Activated naive CD4-positive, alpha-beta T cell treated with anti-CD3 and anti-CD28 coated beads for 36 hours (primary cell): ENCODE results near the gene BZW1. TPM values are rescaled to one million over a fixed set of nuclear protein-coding genes. Genes with fewer than 3 reads are reported as not detected.
"Not testable (repeated sequence)": the region's sequence is repeated elsewhere in the genome, so short reads cannot be mapped to it uniquely, and the experiment has no call there.

ENCODE experiments used
- CTCF ChIA-PET: fragments of 350-600 bp; sonication (Branson Sonifier 250); formaldehyde crosslinking; loops from one replicate; lab custom pipeline; 2021; ENCODE audit warnings: antibody characterized with exemption; lab: Charles Lee
- DNase-seq: peaks from one replicate; pipeline ENCODE4 v3.0.0-alpha.2; 2020
- H3K27ac Mint-ChIP-seq: one replicate; pipeline ENCODE4 v1.8.0; 2021; ENCODE audit warnings: mild to moderate bottlenecking, mixed read lengths
- H3K27me3 Mint-ChIP-seq: one replicate; pipeline ENCODE4 v1.8.0; 2021; ENCODE audit warnings: low read depth, mixed read lengths
- H3K36me3 Mint-ChIP-seq: one replicate; pipeline ENCODE4 v1.8.0; 2021; ENCODE audit warnings: low read depth, mixed read lengths
- H3K4me1 Mint-ChIP-seq: one replicate; pipeline ENCODE4 v1.8.0; 2021; ENCODE audit warnings: low read depth, mixed read lengths
- H3K4me3 Mint-ChIP-seq: one replicate; pipeline ENCODE4 v1.8.0; 2021; ENCODE audit warnings: mild to moderate bottlenecking, moderate library complexity, mixed read lengths
- H3K9me3 Mint-ChIP-seq: one replicate; pipeline ENCODE4 v1.8.0; 2021; ENCODE audit warnings: mixed read lengths
- intact Hi-C: fragments of 100-400 bp; cut with micrococcal nuclease; formaldehyde crosslinking; loops from one replicate; pipeline ENCODE4 v1.15.1; 2023
- total RNA-seq, 2 experiments: library from RNA; stranded (reverse); gene quantifications; one replicate each; pipeline ENCODE4 v1.2.3, GENCODE V29; 2021

Gene BZW1
- total RNA-seq, 2 experiments from 2014 or later = 423 to 442 TPM

DNA sequence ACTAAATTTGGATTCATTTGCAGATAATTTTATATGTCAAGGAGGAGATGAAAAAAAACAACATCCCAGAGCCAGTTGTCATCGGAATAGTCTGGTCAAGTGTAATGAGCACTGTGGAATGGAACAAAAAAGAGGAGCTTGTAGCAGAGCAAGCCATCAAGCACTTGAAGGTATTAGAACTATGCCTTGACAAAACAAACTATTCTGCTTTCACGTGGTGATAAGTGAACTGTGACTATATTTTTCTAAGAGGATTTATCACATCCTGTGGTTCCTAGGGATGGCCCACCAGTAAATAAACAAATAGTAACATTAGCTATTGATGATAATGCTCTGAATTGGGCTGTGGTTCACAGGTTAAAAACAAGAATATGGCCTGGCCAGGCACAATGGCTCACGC, 7.0 kb downstream of the BZW1 start:
- intact Hi-C loops, DNase-seq, H3K4me3 Mint-ChIP-seq, H3K9me3 Mint-ChIP-seq, H3K27me3 Mint-ChIP-seq: not testable (repeated sequence)
- Mint-ChIP-seq H3K36me3 (peaks cover 76% of the 10 kb centered on the region), H3K4me1 (peaks cover 57% of the 10 kb centered on the region), H3K27ac (peak overlapping the region; percentile 22)
- CTCF ChIA-PET = interaction anchor here (0.7 kb wide), 1 partner anchor 25 kb away, joined by 3 read pairs; no protein-coding TSS in a partner anchor

- no peak for DNase-seq
- Mint-ChIP-seq H3K4me3 (no peak overlapping the region), H3K27me3 (no peaks in the 10 kb centered on the region), H3K4me1 (peaks cover 38% of the 10 kb centered on the region), H3K36me3 (peaks cover 60% of the 10 kb centered on the region), H3K9me3 (no peaks in the 10 kb centered on the region), H3K27ac (peak overlapping the region; percentile 60)
- CTCF ChIA-PET = interaction anchor here (0.6 to 1.2 kb wide), 2 partner anchors 108 to 244 kb away, joined by 3 read pairs; no protein-coding TSS in a partner anchor
- intact Hi-C loops = no loop called here
Measured at GRCh38 chr2:200820573-200821234, 9.0 kb downstream of the BZW1 start.

GRCh38 chr2:200821686-200822245, 10.1 kb downstream of the BZW1 start:
- Mint-ChIP-seq H3K27ac (peak overlapping the region; percentile 69), H3K36me3 (peaks cover 50% of the 10 kb centered on the region), H3K9me3 (no peaks in the 10 kb centered on the region), H3K27me3 (no peaks in the 10 kb centered on the region), H3K4me1 (peaks cover 27% of the 10 kb centered on the region), H3K4me3 (no peak overlapping the region)
- CTCF ChIA-PET = interaction anchor here (0.7 kb wide), 1 partner anchor 38 kb away, joined by 3 read pairs; no protein-coding TSS in a partner anchor
- DNase-seq = no peak
- intact Hi-C loops = no loop called here

- Mint-ChIP-seq H3K27ac (no peak overlapping the region), H3K9me3 (no peaks in the 10 kb centered on the region), H3K27me3 (no peaks in the 10 kb centered on the region), H3K36me3 (peaks cover 4% of the 10 kb centered on the region), H3K4me3 (no peak overlapping the region), H3K4me1 (no peaks in the 10 kb centered on the region)
- CTCF ChIA-PET = no interaction called here
- DNase-seq = no peak
- intact Hi-C loops = no loop called here
Measured at GRCh38 chr2:200828104-200828503, 16.4 kb downstream of the BZW1 start.

- DNase-seq = no peak
- no peak overlapping the region for H3K27ac Mint-ChIP-seq
- intact Hi-C loops = no loop called here
- H3K4me3 Mint-ChIP-seq = no peak overlapping the region
- CTCF ChIA-PET = interaction anchor here (0.5 kb wide), 1 partner anchor 162 kb away, joined by 4 read pairs; no protein-coding TSS in a partner anchor
- no peaks in the 10 kb centered on the region for H3K27me3 Mint-ChIP-seq
- H3K9me3 Mint-ChIP-seq = no peaks in the 10 kb centered on the region
- no peaks in the 10 kb centered on the region for H3K4me1 Mint-ChIP-seq
- peaks cover 4% of the 10 kb centered on the region for H3K36me3 Mint-ChIP-seq
Measured at GRCh38 chr2:200828572-200829257, 17.0 kb downstream of the BZW1 start.

DNA sequence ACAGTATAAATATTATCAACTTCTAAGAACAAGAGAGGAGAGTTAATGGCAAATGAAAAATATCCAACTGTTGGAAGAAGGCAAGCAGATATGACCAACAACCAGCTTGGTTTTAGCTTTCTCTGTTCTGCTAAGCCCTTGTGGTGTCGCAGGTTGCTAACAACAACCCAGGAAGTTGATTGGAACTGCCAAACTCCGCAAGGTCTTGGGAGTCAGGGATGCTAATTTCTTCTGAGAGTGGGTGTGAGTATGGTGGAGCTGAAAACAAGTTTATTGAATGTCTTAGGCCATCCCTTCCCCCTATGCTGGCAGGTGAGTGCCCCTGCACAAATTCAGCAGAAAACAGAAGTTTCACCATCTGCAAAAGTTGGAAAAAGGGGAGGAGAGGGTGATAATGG, 17.5 kb downstream of the BZW1 start:
- CTCF ChIA-PET = interaction anchor here (0.5 kb wide), 1 partner anchor 162 kb away, joined by 4 read pairs; no protein-coding TSS in a partner anchor
- DNase-seq = no peak
- no peaks in the 10 kb centered on the region for H3K9me3 Mint-ChIP-seq
- intact Hi-C loops = no loop called here
- no peaks in the 10 kb centered on the region for H3K27me3 Mint-ChIP-seq
- H3K27ac Mint-ChIP-seq = no peak overlapping the region
- no peaks in the 10 kb centered on the region for H3K4me1 Mint-ChIP-seq
- H3K36me3 Mint-ChIP-seq = peaks cover 4% of the 10 kb centered on the region
- no peak overlapping the region for H3K4me3 Mint-ChIP-seq

- Mint-ChIP-seq H3K9me3 (peaks cover 10% of the 10 kb centered on the region), H3K4me1 (no peaks in the 10 kb centered on the region), H3K27me3 (no peaks in the 10 kb centered on the region), H3K27ac (no peak overlapping the region), H3K4me3 (no peak overlapping the region), H3K36me3 (peaks cover 4% of the 10 kb centered on the region)
- CTCF ChIA-PET = no interaction called here
- no peak for DNase-seq
- intact Hi-C loops = no loop called here
Measured at GRCh38 chr2:200834701-200835100, 23.0 kb downstream of the BZW1 start.

GRCh38 chr2:200839513-200839912, 27.8 kb downstream of the BZW1 start:
- H3K27me3 Mint-ChIP-seq = no peaks in the 10 kb centered on the region
- H3K36me3 Mint-ChIP-seq = peaks cover 4% of the 10 kb centered on the region
- H3K4me3 Mint-ChIP-seq = no peak overlapping the region
- no peak for DNase-seq
- CTCF ChIA-PET = interaction anchor here (0.8 kb wide), 1 partner anchor 134 kb away, joined by 3 read pairs; no protein-coding TSS in a partner anchor
- H3K9me3 Mint-ChIP-seq = peaks cover 10% of the 10 kb centered on the region
- intact Hi-C loops = no loop called here
- H3K27ac Mint-ChIP-seq = no peak overlapping the region
- H3K4me1 Mint-ChIP-seq = no peaks in the 10 kb centered on the region

DNA sequence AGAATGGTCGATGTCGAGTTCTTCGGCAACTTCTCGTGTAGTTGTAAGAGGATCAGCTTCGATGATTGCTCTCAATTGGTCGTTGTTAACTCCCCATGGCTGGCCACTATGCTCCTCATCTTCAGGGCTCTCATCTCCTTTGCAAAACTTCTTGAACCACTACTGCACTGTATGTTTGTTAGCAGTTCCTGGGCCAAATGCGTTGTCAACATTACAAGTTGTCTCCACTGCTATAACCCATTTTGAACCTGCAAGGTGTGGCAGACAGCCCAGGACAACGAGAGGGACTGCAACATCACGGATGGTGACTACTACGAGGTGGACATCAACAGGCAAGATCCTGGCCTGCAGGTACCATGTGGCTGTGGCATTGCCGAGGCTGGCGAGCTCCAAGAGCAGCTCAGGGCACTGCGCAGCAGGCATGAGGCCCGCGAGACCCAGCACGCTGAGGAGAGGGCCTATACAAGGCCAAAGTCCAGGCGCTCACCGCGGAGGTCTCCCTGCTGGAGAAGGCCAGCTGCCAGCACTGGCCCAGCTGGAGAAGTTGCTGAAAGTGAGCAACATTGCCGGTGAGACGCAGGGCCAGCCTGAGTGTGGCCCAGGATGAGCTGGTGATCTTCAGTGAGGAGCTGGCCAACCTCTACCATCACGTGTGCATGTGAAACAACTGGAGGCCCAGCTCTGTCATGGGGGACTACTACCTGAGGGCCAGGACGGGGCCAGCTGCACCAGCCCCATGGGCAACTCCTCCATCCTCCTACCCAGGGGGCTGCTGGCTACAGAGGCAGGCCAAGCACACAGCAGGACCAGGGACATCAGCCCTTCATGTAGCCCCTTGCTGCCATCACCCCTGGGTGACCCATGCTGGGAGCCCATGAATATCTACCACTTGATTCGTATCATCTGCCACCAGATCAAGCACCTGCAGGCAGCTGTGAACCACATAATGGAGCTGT, 32.6 kb downstream of the BZW1 start:
- Mint-ChIP-seq H3K27ac (no peak overlapping the region), H3K4me1 (no peaks in the 10 kb centered on the region), H3K27me3 (no peaks in the 10 kb centered on the region), H3K36me3 (no peaks in the 10 kb centered on the region), H3K4me3 (no peak overlapping the region), H3K9me3 (no peaks in the 10 kb centered on the region)
- intact Hi-C loops = no loop called here
- CTCF ChIA-PET = interaction anchor here (0.6 to 1.4 kb wide), 2 partner anchors 25 to 131 kb away, joined by 3 to 4 read pairs; no protein-coding TSS in a partner anchor
- DNase-seq = no peak

DNA sequence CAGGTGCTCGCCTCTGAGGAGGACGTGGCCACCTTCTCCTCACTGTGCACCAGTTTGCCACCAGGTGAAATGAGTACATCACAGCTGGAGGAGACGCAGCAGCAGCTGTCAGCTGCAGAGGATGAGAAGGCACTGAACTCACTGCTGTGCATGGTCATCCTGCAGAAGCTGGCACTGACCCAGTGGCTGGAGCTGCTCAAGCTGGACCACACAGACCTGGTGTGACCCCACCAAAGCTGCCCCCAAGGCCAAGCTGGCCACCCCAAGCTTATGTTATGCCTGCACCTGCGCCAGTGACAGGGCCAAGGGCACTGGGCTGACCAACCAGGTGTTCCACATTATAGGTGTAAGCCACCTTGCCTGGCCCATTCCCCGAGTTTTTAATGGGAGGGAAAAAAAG, 33.5 kb downstream of the BZW1 start:
- no peak overlapping the region for H3K27ac Mint-ChIP-seq
- no peaks in the 10 kb centered on the region for H3K4me1 Mint-ChIP-seq
- CTCF ChIA-PET = interaction anchor here (1.4 kb wide), 1 partner anchor 132 kb away, joined by 4 read pairs; no protein-coding TSS in a partner anchor
- no peak for DNase-seq
- no peaks in the 10 kb centered on the region for H3K27me3 Mint-ChIP-seq
- H3K9me3 Mint-ChIP-seq = no peaks in the 10 kb centered on the region
- no peaks in the 10 kb centered on the region for H3K36me3 Mint-ChIP-seq
- H3K4me3 Mint-ChIP-seq = no peak overlapping the region
- intact Hi-C loops = no loop called here

GRCh38 chr2:200845669-200846325, 34.1 kb downstream of the BZW1 start:
- Mint-ChIP-seq H3K27me3 (no peaks in the 10 kb centered on the region), H3K27ac (no peak overlapping the region), H3K9me3 (no peaks in the 10 kb centered on the region), H3K4me3 (no peak overlapping the region), H3K4me1 (no peaks in the 10 kb centered on the region), H3K36me3 (peaks cover 3% of the 10 kb centered on the region)
- DNase-seq = no peak
- intact Hi-C loops = no loop called here
- CTCF ChIA-PET = interaction anchor here (0.7 to 1.4 kb wide), 3 partner anchors 105 to 159 kb away, joined by 3 to 4 read pairs (median 3); no protein-coding TSS in a partner anchor
